Neural progenitor cell (in vitro differentiated cells): Measurements from ENCODE around the gene KLKB1.

Source experiments
- EZH2 ChIP-seq: fragments of 200-600 bp; sonication (generic); IDR thresholded peaks from 2 replicates; pipeline ENCODE4 v1.6.1; 2017; ENCODE audit warnings: antibody characterized with exemption, mild to moderate bottlenecking, moderate library complexity
- TF ChIP-seq, protein P1 (sequence below): fragments of 200-600 bp; sonication (generic); IDR thresholded peaks from 2 replicates; pipeline ENCODE4 v1.5.1; 2017; ENCODE audit warnings: antibody characterized with exemption, mild to moderate bottlenecking

GRCh38 chr4:186300659-186301390 is 73.5 kb downstream of the KLKB1 start:
- TF ChIP-seq, protein P1, sequence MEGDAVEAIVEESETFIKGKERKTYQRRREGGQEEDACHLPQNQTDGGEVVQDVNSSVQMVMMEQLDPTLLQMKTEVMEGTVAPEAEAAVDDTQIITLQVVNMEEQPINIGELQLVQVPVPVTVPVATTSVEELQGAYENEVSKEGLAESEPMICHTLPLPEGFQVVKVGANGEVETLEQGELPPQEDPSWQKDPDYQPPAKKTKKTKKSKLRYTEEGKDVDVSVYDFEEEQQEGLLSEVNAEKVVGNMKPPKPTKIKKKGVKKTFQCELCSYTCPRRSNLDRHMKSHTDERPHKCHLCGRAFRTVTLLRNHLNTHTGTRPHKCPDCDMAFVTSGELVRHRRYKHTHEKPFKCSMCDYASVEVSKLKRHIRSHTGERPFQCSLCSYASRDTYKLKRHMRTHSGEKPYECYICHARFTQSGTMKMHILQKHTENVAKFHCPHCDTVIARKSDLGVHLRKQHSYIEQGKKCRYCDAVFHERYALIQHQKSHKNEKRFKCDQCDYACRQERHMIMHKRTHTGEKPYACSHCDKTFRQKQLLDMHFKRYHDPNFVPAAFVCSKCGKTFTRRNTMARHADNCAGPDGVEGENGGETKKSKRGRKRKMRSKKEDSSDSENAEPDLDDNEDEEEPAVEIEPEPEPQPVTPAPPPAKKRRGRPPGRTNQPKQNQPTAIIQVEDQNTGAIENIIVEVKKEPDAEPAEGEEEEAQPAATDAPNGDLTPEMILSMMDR = no peak
- no peak for TF ChIP-seq EZH2
